Activated CD4-positive, alpha-beta T cell treated with anti-CD3 and anti-CD28 coated beads for 48 hours (primary cell): ENCODE data around the gene ZNF486.
A peak's percentile ranks its signal among the peaks of the same experiment; 100 is the strongest.
"Not testable (repeated sequence)": the region's sequence is repeated elsewhere in the genome, so short reads cannot be mapped to it uniquely, and the experiment has no call there.

Experiments
- DNase-seq: peaks from one replicate; pipeline ENCODE4 v3.0.0-alpha.2; 2020

ZNF486 gene

GRCh38 chr19:20167020-20167644, at the start of gene ZNF486:
ZNF486 (plus strand) TSS chr19:20167214; CDS start chr19:20167331, 117 bp downstream.
- peak; percentile 95 for DNase-seq

DNA sequence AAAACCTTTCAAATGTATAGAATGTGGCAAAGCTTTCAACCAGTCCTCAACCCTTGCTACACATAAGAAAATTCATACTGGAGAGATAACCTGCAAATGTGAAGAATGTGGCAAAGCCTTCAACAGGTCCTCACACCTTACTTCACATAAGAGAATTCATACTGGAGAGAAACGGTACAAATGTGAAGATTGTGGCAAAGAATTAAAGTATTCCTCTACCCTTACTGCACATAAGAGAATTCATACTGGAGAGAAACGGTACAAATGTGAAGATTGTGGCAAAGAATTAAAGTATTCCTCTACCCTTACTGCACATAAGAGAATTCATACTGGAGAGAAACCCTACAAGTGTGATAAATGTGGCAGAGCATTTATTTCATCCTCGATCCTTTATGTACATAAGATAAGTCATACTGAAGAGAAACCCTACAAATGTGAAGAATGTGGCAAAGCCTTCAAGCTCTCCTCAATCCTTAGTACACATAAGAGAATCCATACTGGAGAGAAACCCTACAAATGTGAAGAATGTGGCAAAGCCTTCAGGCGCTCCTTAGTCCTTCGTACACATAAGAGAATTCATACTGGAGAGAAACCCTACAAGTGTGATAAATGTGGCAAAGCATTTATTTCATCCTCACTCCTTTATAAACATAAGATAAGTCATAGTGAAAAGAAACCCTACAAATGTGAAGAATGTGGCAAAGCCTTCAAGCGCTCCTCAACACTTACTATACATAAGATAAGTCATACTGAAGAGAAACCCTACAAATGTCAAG, 48.8 kb upstream of the ZNF486 start:
- not testable (repeated sequence) for DNase-seq

GRCh38 chr19:20124879-20125278, 42.1 kb upstream of the ZNF486 start:
- DNase-seq = no peak

DNA sequence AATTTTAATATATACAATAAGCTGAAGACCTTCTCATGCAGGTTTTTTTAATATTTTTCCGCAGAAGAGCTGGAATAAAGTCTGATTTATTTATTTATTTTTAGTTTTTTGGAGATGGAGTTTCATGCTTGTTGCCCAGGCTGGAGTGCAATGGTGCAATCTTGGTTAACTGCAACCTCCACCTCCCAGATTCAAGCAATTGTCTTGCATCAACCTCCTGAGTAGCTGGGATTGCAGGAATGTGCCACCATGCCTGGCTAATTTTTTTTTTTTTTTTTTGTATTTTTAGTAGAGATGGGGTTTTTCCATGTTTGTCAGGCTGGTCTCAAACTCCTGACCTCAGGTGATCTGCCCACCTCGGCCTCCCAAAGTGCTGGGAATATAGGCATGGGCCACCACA, 34.1 kb upstream of the ZNF486 start:
- not testable (repeated sequence) for DNase-seq

GRCh38 chr19:20137714-20138113, 29.3 kb upstream of the ZNF486 start:
- DNase-seq = not testable (repeated sequence)

DNA sequence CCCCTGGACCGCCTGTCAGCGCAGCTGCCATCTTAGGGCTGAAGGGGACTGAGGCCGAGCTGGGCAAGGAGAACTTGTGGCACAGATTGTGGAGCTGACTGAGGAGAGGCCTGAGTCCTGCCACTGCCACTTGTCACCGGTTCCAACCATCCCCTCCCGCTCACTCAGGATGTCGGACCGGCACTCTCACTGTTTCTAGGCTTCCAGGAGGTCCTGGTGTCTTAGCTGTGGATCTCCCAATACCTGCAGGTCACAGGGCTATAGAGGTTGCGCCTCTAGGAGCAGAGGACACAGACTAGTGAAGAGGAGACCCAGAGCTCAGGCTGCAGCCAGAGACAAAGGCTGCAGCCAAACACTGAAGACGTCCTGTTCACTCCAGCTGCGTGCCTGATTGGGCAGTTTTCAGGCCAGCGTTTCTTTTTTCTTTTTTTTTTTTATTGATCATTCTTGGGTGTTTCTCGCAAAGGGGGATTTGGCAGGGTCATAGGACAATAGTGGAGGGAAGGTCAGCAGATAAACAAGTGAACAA, 15.3 kb upstream of the ZNF486 start:
- no peak for DNase-seq

DNA sequence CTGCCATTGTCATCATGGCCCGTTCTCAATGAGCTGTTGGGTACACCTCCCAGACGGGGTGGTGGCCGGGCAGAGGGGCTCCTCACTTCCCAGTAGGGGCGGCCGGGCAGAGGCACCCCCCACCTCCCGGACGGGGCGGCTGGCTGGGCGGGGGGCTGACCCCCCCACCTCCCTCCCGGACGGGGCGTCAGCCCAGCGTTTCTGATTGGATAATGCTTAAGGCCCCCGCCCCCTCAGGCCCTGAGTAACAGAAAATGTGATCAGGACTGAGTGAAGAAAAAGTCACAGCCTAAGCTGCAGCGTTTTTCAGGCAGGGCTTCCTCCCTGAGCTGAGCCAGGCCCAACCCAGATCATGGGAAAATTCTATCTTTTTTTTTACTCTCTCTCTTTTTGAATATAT, 14.5 kb upstream of the ZNF486 start:
- DNase-seq = not testable (repeated sequence)

DNA sequence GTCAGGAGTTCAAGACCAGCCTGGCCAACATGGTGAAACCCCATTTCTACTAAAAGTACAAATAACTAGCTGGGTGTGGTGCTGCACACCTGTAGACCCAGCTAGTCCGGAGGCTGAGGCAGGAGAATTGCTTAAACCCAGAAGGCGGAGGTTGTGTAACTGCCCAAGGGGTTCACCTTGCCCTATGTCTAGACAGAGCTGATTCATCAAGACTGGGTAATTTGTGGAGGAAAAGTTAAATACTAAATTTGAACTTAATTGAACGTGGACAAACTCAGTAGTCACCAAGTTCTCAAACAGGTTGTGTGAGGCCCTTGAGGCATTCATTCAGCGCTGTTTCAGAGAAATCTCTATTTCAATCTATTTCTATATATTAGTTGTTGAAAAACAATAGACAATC, 13.7 kb upstream of the ZNF486 start:
- no peak for DNase-seq

GRCh38 chr19:20154636-20155035, 12.4 kb upstream of the ZNF486 start:
- no peak for DNase-seq

GRCh38 chr19:20162821-20163220, 4.2 kb upstream of the ZNF486 start:
- no peak for DNase-seq

DNA sequence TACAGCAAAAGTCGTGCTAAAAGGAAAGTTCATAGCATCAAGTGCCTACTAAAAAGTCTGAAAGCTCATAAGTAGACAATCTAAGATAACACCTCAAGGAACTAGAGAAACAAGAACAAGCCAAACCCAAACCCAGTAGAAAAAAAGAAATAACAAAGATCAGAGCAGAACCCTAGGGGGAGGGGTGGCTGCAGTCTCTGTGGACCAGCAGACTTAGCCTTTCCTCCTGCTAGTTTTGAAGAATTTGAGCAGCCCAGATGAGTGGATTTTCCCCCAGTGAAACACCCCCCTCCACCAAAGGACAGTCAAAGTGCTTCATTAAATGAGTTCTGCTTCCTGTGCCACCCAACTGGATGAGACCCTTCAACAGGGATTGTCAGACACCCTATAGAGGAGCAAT, 2.6 kb upstream of the ZNF486 start:
- no peak for DNase-seq

DNA sequence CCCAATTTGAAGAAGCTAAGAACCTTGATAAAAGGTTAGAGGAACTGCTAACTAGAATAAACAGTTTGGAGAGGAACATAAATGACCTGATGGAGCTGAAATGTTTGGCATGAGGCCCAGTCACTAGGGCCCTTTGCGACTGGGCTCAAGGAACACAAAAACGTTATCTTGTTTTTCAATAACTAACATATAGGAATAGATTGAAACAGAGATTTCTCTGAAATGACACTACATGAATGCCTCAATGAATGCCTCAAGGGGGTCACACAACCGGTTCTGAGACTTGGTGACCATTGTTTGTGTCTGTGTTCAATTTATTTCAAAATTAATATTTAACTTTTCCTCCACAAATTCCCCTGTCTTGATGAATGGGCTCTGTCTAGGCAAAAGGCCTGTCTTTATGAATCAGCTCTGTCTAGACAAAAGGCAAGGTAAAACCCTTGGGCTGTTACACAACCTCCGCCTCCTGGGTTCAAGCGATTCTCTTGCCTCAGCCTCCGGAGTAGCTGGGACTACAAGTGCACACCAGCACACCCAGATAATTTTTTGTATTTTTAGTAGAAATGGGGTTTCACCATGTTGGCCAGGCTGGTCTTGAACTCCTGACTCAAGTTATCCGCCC, 932 bp upstream of the ZNF486 start:
- no peak for DNase-seq

- DNase-seq = no peak
Observed at GRCh38 chr19:20167651-20168122, 673 bp downstream of the ZNF486 start.

DNA sequence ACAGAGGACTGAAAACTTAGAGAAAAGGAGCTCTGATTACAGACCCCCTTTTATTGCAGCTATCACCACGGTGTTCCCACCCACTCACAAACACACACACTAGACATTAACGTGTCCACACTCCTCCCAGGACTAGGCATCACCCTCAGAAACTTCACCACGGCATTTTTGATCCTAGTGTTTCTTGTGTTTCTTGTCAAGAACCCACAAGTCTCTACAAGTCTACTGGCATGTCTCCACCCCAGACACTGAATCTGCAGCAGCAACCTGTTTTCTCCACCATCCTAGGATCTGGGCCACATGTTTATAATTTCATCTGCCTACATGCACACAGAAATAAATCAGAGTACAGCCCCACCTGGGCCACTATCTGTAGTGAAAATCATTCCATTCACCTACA, 4.3 kb downstream of the ZNF486 start:
- DNase-seq = no peak

DNA sequence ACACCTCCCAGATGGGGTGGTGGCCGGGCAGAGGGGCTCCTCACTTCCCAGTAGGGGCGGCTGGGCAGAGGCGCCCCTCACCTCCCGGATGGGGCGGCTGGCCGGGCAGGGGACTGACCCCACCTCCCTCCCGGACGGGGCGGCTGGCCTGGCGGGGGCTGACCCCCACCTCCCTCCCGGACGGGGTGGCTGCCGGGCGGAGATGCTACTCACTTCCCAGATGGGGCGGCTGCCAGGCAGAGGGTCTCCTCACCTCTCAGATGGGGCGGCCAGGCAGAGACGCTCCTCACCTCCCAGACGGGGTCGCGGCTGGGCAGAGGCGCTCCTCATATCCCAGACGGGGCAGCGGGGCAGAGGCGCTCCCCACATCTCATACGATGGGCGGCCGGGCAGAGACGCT, 8.8 kb downstream of the ZNF486 start:
- DNase-seq = not testable (repeated sequence)

GRCh38 chr19:20179956-20180355, 12.9 kb downstream of the ZNF486 start:
- DNase-seq = not testable (repeated sequence)

DNA sequence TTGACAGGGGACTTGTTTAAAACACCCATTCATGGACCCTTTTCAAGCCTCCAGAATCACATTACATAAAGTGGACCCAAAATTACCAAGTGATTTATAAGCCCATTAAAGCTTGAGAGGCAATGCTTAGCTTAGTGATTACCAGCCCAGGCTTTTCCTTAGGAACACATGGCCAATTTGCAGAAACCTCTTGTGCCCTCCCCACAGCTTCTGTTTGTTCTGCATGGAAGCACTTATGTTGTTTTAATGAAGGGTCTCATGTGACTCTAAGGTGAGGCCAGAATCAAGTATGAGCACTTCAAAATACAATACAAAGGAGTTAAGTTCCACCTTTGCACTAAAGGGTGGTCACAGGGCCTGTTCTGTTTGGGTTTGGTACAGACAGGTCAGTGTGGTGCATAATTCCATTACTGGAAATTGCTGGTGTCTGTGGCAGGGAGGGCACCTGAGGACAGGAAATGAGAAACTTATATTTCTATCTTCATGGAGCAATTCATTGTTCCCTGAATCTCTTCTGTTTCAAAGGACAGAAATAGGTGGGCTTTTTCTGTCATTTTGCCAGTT, 15.3 kb downstream of the ZNF486 start:
- no peak for DNase-seq

GRCh38 chr19:20186174-20186573, 19.2 kb downstream of the ZNF486 start:
- no peak for DNase-seq

DNA sequence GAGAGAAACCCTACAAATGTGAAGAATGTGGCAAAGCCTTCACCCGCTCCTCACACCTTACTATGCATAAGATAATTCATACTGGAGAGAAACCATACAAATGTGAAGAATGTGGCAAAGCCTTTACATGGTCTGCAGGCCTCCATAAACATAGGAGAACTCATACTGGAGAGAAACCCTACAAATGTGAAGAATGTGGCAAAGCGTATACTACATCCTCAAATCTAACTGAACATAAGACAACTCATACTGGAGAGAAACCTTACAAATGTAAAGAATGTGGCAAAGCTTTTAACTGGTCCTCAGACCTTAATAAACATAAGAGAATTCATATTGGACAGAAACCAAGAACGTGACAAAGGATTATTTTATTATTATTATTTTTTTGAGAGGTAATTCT, 30.7 kb downstream of the ZNF486 start:
- no peak for DNase-seq

DNA sequence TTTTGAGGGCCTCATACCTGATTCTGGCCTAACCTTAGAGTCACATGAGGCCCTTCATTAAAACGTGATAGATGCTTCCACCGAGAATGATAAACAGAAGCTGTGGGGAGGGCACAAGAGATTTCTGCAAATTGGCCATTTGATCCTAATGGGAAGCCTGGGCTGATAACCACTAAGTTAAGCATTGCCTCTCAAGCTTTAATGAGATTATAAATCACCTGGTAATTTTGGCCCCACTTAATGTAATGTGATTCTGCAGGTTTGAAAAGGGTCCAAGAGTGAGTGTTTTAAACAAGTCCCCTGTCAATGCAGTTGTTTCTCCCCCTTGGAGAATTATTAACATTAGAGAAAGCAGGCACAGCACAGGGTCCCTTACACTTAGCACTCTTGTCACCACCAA, 42.0 kb downstream of the ZNF486 start:
- no peak for DNase-seq

- not testable (repeated sequence) for DNase-seq
Observed at GRCh38 chr19:20214366-20214765, 47.4 kb downstream of the ZNF486 start.

DNA sequence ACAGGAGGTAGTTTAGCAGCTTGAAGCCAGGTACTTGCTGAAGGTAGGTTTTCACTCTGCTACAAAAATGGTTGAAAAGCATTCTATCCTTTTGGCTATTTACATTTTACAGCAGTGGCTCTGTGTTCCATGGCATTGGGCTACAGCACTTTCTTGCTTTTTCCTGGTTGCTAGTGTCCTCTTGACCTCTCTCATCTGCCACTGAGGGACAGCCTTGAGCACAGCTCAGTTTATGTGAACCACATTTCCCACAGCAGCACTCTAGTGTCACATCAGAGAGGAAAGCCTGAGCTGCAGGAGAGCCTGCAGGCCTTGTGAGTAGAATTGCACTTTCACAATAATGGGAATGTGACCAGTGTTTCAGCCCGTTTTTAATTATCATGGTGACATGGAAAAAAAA, 54.6 kb downstream of the ZNF486 start:
- not testable (repeated sequence) for DNase-seq

DNA sequence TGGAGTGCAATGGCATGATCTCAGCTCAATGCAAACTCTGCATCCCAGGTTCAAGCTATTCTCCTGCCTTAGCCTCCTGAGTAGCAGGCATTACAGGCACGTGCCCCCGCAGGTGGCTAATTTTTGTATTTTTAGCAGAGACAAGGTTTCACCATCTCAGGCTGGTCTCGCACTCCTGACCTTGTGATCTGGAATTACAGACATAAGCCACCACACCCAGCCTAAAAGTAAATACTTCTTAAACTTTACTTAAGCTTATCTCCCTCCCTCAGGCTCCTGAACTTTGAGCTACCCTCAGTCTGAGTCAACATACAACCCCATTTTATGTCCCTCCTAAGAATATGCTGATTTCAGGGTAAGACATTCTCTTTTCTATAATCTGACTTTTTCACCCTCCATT, 66.1 kb downstream of the ZNF486 start:
- DNase-seq = no peak
